ENCODE data around the gene NEK4. TPM values are rescaled to one million over a fixed set of nuclear protein-coding genes. Genes with fewer than 3 reads are reported as not detected.

NEK4 gene
- total and polyA plus RNA-seq, 2 of the 13 experiments (the other 11 are each of a cell fraction or from before 2014, with no cell fraction given): 16.5 to 38.0 TPM

DNA sequence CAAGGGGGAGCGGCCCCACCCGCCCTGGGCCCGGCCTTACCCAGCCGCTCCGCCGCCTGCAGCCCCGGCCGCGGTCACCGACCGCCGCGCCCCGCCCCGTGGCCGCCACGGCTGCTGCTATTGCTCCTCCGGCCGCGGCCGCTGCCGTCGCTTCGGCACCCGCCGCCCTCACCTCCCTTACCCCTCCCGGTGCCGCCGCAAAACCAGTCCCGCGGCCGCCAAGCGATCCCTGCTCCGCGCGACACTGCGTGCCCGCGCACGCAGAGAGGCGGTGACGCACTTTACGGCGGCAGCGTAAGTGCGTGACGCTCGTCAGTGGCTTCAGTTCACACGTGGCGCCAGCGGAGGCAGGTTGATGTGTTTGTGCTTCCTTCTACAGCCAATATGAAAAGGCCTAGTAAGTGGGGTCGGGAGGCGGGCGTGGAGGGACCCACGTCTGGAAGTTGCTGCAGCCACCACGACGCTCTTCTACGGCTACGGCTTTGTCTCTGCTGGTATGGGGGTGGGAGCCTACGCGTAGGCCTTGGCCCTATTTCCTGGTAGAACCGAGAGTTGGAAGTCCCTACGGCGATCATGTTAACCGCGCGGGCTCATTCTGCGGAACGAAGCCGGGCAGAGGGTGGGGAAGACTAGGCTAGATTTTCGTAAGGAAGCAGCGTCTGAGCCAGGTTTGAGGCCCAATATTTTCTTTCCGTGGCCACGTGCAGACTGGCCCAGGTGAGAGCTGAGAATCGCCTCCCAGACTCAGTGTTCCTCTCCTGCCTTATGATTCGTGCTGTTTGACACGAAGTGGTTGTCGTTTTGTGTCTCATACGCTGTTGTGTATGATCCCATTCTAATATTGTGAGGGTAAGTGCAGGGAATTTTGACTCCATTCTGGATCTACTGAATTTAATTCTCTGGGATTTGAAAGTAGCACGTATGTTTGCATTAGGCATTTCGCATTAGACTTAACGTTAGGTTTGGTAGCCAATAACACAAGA is 84.7 kb downstream of the NEK4 start, which contains the start of the genes GNL3 and PBRM1 (continued):
- TF ChIP-seq, protein P1, sequence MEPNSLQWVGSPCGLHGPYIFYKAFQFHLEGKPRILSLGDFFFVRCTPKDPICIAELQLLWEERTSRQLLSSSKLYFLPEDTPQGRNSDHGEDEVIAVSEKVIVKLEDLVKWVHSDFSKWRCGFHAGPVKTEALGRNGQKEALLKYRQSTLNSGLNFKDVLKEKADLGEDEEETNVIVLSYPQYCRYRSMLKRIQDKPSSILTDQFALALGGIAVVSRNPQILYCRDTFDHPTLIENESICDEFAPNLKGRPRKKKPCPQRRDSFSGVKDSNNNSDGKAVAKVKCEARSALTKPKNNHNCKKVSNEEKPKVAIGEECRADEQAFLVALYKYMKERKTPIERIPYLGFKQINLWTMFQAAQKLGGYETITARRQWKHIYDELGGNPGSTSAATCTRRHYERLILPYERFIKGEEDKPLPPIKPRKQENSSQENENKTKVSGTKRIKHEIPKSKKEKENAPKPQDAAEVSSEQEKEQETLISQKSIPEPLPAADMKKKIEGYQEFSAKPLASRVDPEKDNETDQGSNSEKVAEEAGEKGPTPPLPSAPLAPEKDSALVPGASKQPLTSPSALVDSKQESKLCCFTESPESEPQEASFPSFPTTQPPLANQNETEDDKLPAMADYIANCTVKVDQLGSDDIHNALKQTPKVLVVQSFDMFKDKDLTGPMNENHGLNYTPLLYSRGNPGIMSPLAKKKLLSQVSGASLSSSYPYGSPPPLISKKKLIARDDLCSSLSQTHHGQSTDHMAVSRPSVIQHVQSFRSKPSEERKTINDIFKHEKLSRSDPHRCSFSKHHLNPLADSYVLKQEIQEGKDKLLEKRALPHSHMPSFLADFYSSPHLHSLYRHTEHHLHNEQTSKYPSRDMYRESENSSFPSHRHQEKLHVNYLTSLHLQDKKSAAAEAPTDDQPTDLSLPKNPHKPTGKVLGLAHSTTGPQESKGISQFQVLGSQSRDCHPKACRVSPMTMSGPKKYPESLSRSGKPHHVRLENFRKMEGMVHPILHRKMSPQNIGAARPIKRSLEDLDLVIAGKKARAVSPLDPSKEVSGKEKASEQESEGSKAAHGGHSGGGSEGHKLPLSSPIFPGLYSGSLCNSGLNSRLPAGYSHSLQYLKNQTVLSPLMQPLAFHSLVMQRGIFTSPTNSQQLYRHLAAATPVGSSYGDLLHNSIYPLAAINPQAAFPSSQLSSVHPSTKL (CRISPR knock-in tag; IDR thresholded peaks at IDR 0.05): peak; percentile 77; the same call in 1 of the 2 replicates
- TF ChIP-seq ZNF607 (CRISPR knock-in tag; IDR thresholded peaks at IDR 0.05; ENCODE audit: borderline replicate concordance) (peak; percentile 65; the same call in 1 of the 2 replicates), ZNF34 (CRISPR knock-in tag; IDR thresholded peaks at IDR 0.05; ENCODE audit: borderline replicate concordance) (peak; percentile 86; the same call in 1 of the 2 replicates), CHD4 (IDR thresholded peaks at IDR 0.05; ENCODE audit: borderline replicate concordance, low read length) (no peak), ZNF724P (CRISPR knock-in tag; IDR thresholded peaks at IDR 0.05; ENCODE audit: borderline replicate concordance) (0 out of 2 replicates have a peak, but pooled peaks have one; percentile 40), CENPBD1 (CRISPR knock-in tag; IDR thresholded peaks at IDR 0.05; ENCODE audit: borderline replicate concordance, low read depth) (no peak), TBP (CRISPR knock-in tag; IDR thresholded peaks at IDR 0.05) (no peak), ZNF609 (CRISPR knock-in tag; IDR thresholded peaks at IDR 0.05; ENCODE audit: borderline replicate concordance) (peak; percentile 68), AFF4 (CRISPR knock-in tag; IDR thresholded peaks at IDR 0.05) (0 out of 2 replicates have a peak, but pooled peaks have one; percentile 48), SIN3A (IDR thresholded peaks at IDR 0.05; ENCODE audit: borderline replicate concordance, low read depth, low read length) (peak; percentile 94; the same call in 1 of the 2 replicates), ZBTB14 (CRISPR knock-in tag; IDR thresholded peaks at IDR 0.05) (peak; percentile 99)

Data from HepG2 (cell line).